GM13976 (cell line): Measurements from ENCODE around the gene ZMPSTE24.

ENCODE experiments used
- DNase-seq: peaks from one replicate; pipeline ENCODE4 v3.0.0; 2012; ENCODE audit warnings: low spot score
- in situ Hi-C: fragments of 300-500 bp; cut with MboI; formaldehyde crosslinking; loops from one replicate; pipeline ENCODE4 v1.12.0; 2022; ENCODE audit warnings: low sequenced_read_pairs, mixed read lengths, inconsistent platforms; ENCODE audit not compliant: unreplicated experiment
- TF ChIP-seq, protein P1 (sequence below): IDR thresholded peaks from 2 replicates; pipeline ENCODE4 v1.5.1; 2012; ENCODE audit warnings: borderline replicate concordance, mild to moderate bottlenecking; ENCODE audit not compliant: insufficient read depth; ENCODE audit errors: extremely low read depth, missing control alignments, control extremely low read depth

ZMPSTE24 gene

DNA sequence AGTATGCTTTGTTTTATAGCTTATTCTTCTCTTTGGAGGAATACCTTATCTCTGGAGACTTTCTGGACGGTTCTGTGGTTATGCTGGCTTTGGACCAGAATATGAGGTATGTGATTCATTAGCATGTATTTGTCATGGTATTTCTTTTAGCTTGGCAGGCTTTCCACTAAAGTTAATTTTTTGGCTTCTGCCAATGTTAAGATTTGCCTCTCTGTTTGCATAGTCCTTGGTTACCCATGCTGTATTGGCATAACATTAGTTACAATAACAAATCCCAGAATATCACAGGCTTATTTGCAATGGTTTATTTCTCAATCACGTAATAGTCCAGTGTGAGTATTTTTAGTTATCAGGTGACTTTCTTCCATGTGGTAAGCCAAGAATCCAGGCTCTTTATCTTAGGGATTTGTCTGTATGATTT, 9.7 kb downstream of the ZMPSTE24 start:
- DNase-seq: no peak
- in situ Hi-C loops: no loop called here
- TF ChIP-seq, protein P1, sequence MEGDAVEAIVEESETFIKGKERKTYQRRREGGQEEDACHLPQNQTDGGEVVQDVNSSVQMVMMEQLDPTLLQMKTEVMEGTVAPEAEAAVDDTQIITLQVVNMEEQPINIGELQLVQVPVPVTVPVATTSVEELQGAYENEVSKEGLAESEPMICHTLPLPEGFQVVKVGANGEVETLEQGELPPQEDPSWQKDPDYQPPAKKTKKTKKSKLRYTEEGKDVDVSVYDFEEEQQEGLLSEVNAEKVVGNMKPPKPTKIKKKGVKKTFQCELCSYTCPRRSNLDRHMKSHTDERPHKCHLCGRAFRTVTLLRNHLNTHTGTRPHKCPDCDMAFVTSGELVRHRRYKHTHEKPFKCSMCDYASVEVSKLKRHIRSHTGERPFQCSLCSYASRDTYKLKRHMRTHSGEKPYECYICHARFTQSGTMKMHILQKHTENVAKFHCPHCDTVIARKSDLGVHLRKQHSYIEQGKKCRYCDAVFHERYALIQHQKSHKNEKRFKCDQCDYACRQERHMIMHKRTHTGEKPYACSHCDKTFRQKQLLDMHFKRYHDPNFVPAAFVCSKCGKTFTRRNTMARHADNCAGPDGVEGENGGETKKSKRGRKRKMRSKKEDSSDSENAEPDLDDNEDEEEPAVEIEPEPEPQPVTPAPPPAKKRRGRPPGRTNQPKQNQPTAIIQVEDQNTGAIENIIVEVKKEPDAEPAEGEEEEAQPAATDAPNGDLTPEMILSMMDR: no peak

DNA sequence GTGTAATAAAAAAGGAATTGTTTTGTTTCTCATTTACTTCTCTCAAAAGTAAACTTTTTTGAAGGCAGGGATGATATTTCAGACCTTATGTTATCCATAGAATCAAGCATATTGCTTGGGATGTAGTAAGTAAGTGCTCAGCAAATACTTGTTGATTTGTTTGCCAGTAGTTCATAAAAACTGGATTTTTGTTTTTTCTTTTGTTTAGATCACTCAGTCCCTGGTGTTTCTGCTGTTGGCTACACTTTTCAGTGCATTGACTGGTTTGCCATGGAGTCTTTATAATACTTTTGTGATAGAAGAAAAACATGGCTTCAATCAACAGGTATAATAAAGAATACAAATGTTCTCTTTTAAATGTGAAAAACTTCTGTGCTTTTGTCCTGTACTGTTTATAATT, 10.2 kb downstream of the ZMPSTE24 start:
- TF ChIP-seq, protein P1: no peak
- in situ Hi-C loops: no loop called here
- DNase-seq: no peak

DNA sequence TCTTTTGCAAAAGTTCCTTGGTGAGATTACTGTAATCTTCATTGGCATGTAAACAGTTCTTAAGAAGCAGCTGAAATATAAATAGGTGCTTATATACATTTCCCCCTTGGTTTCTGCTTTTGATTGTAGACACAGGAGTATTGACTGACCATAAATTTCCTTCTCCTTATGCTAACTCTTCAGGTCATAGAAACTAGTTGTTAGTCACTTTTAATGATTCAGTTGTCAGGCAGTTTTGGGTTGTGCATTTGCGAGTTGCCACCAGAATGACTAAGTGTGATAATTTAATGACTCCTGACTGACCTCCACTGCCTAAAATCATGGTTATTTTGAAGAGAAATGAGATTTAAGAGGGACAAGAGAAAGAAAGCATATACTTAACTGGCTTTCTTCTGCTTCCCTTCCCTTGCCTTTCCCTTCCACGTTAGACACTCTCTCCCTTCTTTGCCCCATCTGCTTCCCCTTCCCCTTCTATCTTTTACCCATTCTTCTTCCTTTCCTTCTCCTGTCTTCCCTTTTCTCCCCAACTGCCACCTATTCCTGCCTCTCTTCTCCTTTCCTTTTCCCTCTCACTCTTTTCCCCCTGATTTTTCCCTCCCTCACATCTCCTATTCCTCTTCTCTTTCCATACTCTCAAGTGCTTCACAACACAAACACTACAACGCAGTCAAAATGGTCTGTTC, 12.3 kb downstream of the ZMPSTE24 start:
- in situ Hi-C loops: no loop called here
- TF ChIP-seq, protein P1: no peak
- DNase-seq: no peak

- TF ChIP-seq, protein P1: no peak
- DNase-seq: no peak
- in situ Hi-C loops: no loop called here
Measured at GRCh38 chr1:40272653-40273213, 14.7 kb downstream of the ZMPSTE24 start.

GRCh38 chr1:40273547-40274166, 15.6 kb downstream of the ZMPSTE24 start:
- in situ Hi-C loops: no loop called here
- no peak for DNase-seq
- TF ChIP-seq, protein P1: no peak

- no peak for DNase-seq
- TF ChIP-seq, protein P1: no peak
- in situ Hi-C loops: no loop called here
Measured at GRCh38 chr1:40274331-40274730, 16.3 kb downstream of the ZMPSTE24 start.
